HG02885 (cell line): ENCODE measurements around the gene ERMP1.
"Not testable (repeated sequence)": the region's sequence is repeated elsewhere in the genome, so short reads cannot be mapped to it uniquely, and the experiment has no call there.

Experiments used
- ATAC-seq: cut with Tn5 transposase; IDR thresholded peaks from one replicate; pipeline ENCODE4 v1.9.1; 2021; ENCODE audit warnings: mild to moderate bottlenecking; ENCODE audit not compliant: unreplicated experiment, poor library complexity

ERMP1 gene

GRCh38 chr9:5787220-5787619, 45.7 kb downstream of the ERMP1 start:
- no peak for ATAC-seq

GRCh38 chr9:5786370-5787127, 46.4 kb downstream of the ERMP1 start:
- no peak for ATAC-seq

GRCh38 chr9:5784526-5785315, 48.2 kb downstream of the ERMP1 start:
- ATAC-seq, result no peak

DNA sequence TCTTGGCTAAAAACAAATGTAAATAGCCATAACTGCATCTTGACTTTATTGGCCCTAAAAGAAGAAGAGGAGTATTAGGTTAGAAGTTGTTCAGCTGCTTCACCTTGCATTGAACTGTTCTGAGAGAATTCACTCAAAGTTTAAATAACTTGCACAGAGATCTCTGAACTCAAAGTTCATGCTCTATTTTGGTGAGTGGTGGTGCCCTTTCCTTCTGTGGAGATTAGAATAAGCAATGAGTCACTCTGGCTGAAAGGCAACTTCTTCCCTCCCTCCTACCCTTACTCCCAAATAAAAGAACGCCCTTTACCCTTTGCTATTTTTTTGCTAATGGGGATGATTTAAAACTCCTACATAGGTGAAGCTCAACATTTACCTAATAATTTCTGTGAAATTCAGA, 48.9 kb downstream of the ERMP1 start:
- no peak for ATAC-seq

DNA sequence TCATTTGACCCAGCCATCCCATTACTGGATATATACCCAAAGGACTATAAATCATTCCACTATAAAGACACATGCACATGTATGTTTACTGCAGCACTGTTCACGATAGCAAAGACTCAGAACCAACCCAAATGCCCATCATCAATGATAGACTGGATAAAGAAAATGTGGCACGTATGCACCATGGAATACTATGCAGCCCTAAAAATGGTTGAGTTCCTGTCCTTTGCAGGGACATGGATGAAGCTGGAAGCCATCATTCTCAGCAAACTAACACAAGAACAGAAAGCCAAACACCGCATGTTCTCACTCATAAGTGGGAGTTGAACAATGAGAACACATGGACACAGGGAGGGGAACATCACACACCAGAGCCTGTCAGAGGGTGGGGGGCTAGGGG, 49.5 kb downstream of the ERMP1 start:
- not testable (repeated sequence) for ATAC-seq

DNA sequence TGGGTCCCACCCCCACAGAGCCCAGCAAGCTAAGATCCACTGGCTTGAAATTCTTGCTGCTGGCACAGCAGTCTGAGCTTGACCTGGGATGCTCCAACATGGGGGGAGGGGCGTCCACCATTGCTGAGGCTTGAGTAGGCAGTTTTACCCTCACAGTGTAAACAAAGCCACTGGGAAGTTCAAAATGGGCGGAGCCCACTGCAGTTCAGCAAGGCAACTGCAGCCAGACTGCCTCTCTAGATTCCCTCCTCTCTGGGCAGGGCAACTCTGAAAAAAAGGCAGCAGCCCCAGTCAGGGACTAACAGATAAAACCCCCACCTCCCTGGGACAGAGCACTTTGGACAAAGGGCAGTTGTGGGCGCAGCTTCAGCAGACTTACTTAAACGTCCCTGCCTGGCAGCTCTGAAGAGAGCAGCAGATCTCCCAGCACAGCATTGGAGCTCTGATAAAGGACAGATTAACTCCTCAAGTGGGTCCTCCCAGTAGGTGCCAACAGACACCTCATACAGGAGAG, 53.2 kb downstream of the ERMP1 start:
- not testable (repeated sequence) for ATAC-seq

DNA sequence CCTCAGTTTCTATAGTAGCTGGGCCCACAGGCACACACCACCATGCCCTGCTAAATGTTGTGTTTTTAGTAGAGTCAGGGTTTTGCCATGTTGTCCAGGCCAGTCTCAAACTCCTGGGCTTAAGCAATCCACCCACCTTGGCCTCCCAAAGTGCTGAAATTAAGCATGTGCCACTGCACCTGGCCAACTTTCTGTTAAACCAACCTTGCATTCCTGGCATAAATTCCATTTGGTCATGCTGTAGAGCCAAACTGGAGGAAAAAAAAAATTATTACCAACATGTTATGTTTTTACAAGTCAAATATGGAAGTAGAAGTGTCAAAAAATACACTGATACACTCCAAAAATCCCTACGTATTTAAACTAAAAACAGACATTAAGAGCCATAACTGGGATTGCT, 54.1 kb downstream of the ERMP1 start:
- no peak for ATAC-seq

DNA sequence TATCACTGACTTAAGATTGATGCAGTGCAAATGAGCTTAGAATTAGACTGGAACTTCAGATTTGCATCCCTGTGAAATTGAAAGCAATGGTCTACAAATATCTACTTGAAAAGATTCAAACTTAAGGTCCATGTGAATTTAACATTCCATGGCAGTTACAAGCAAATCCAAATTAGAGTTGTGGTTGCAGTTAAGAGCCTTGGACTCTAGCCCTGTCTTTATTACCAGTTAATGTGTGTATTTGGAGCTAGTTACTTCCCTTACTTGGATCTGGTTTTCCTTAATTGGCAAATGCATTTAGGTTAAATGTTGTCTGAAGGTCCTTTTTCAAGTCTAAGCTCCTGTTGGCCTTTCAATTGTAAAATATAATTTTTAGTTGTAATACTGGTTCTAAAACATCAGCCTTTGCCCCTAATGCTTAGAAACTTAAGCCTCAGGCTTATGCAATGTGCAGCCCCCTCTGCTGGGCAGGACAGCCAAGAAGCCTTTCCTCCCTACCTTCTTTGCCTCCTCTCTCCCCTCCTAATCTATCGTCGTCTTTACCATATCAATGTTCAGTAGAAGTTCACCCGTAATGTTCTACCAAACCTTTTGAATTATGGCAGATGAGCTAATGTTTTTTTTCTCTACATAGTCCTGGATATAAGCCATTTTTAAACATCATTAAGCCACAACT, 59.5 kb downstream of the ERMP1 start:
- no peak for ATAC-seq

GRCh38 chr9:5767968-5768932, 64.7 kb downstream of the ERMP1 start:
- ATAC-seq, result peak; percentile 58

DNA sequence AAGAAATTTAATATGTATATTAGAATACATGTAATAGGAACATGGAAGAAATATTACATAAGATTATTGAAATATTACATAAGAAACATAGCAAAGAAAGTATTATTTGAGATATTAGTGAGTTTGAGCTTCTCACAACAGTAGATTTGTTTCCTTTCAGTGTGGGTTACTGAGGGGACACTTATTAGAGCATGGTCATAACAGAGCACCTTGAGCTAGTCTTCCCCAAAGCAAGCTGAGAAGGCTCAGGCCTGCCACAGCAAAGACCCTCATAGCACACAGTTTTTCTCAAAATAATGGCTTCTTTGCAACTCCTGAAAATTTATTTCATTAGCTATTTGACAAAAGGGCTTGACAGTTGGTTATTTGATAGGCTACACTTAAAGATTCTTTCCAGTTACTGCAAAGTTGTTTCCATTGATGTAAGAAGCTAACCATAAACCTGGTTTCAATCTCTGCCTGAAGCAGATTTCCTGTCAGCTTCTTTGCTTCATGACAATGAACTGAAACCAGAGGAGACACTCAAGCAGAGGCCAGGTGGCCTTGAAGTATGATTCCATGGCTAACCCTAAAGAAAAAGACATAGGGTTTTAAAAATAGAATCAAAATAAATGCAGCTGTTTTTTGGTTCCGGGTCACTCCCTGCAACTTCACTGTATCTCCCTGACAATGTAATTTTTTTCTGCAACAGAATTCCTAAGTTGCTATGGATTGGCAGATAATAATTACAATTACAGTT, 68.6 kb downstream of the ERMP1 start:
- peak; percentile 91 for ATAC-seq

DNA sequence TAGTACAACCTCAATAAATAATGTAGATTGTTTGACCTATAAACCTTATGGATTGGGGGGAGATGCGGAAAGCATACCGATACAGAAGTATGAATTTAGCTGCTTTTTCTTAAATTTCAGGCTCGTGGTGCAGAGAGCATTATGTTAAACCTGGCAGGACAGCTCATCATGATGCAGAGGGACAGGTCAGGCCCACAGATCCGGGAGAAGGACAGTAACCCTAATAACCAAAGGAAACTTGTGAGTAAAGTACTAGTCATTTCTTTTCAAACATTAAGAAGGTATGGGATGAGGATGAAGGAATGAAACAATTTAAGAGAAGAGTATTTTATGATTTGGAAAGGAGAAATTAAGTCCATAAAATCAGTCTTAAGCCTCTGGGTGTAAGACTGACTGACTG, 70.5 kb downstream of the ERMP1 start:
- no peak for ATAC-seq

- ATAC-seq, result no peak
These were observed 72.6 kb downstream of the ERMP1 start for GRCh38 chr9:5760338-5760737.

- ATAC-seq, result no peak
These were observed 76.3 kb downstream of the ERMP1 start for GRCh38 chr9:5756633-5757032.

GRCh38 chr9:5750569-5750968, 82.3 kb downstream of the ERMP1 start:
- ATAC-seq, result no peak

DNA sequence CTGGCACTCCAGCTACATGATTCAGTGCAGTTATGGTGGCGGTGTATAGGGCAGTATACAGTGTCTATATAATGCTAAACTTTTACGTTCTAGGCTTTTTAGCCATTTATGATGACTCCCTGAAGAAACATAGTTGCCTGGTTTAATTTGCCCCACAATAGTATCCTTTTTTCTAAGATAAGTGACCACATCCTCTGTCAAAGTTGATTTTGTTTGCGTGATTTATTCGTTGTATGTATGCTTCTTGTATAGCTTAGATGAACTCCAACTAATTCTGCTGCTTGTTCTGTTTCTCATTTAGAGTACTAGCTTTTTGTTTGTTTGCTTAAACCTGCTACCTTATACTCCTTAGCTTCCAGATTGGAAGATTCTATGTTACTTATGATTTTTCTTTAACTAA, 83.6 kb downstream of the ERMP1 start:
- ATAC-seq, result no peak

GRCh38 chr9:5748438-5748837, 84.5 kb downstream of the ERMP1 start:
- no peak for ATAC-seq

GRCh38 chr9:5743109-5743508, 89.8 kb downstream of the ERMP1 start:
- ATAC-seq, result no peak

DNA sequence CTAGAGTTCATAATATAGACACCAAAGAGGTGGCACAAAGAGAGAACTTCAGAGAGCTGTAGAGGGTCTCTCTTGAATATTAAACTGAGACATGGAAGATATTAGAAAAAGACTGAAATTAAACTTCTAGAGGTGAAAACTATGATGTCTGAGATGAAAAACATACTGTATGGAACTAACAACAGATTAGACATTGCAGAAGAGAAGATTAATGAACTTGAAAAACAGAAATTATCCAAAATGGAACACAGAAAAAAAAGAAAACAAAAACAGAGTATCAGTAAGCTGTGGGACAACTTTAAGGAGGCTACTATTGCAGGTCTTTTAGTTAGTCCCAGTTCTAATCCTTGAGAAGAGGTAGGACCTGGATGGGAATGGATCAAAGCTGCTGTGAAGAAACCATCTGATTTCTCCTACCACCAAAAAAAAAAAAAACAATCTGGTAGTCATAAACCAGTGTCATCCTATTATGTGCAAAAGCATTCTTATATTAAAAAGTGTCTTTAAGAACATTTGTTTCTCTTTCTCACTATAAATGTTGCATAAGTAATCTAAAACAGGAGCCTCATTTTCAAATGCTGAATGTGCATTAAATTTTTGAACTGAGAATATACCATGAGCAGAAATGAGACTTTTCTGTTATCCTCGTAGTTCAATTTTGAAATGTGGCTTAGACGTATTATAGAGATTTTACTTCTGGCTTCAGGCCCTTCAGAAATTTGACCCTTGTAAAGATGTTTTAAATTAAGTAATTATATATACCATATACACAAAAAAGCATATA, 96.2 kb downstream of the ERMP1 start:
- ATAC-seq, result no peak
